COLO668 (cell line): ENCODE measurements around the gene PLEK.
A peak's percentile ranks its signal among the peaks of the same experiment; 100 is the strongest.
"Not testable (repeated sequence)": the region's sequence is repeated elsewhere in the genome, so short reads cannot be mapped to it uniquely, and the experiment has no call there.

Source experiments
- DNase-seq: peaks from one replicate; lab custom pipeline; 2025; ENCODE audit not compliant: unreplicated experiment; lab: John Stamatoyannopoulos, UW

The PLEK gene

GRCh38 chr2:68352651-68353391, 12.3 kb upstream of the PLEK start:
- DNase-seq, result no peak

- DNase-seq, result no peak
Measured at GRCh38 chr2:68356599-68357239, 8.4 kb upstream of the PLEK start.

GRCh38 chr2:68357605-68358337, 7.3 kb upstream of the PLEK start:
- DNase-seq, result peak; percentile 23

DNA sequence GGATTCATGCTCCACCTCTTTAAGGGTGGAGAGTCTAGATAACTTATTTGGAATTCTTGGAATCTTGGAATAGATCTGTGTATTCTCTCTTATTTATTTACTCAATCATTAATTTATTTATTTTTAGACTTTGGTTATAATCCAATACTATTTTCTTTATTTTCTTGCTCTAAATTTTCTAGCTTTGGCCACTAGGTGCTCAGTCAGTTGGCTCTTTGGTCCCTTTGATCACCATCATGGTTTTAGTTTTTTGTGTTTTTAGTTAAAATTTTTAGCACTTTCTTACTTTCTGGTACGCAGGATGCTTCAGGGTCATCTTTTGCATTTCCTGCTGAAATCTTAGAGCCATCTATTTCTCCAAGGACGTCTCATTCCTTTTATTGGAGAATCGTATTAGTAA, 5.2 kb upstream of the PLEK start:
- no peak for DNase-seq

DNA sequence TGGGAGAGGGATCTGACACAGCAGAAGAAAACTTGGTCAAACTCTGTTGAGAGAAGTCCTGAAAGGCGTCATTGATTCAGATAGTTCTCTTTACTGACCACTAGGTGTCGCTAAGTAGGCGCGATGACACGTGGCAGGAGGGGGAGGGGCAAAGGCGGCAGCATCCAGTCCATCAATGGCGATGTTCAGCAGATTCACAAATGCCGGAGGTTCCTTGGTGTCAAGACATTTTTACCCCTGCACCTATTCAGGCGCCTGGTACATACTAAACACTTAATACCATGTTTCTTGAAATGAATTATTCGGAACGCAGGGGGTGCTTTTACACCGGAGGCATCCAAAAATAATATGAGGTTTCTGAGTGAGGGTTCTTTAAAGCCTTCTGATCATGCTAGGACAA, 3.0 kb upstream of the PLEK start:
- peak; percentile 68 for DNase-seq

- no peak for DNase-seq
Measured at GRCh38 chr2:68362749-68363148, 2.3 kb upstream of the PLEK start.

GRCh38 chr2:68363721-68364120, 1.4 kb upstream of the PLEK start:
- DNase-seq, result no peak

- no peak for DNase-seq
Measured at GRCh38 chr2:68366083-68366560, 1.0 kb downstream of the PLEK start.

- no peak for DNase-seq
Measured at GRCh38 chr2:68367953-68368653, 3.0 kb downstream of the PLEK start.

DNA sequence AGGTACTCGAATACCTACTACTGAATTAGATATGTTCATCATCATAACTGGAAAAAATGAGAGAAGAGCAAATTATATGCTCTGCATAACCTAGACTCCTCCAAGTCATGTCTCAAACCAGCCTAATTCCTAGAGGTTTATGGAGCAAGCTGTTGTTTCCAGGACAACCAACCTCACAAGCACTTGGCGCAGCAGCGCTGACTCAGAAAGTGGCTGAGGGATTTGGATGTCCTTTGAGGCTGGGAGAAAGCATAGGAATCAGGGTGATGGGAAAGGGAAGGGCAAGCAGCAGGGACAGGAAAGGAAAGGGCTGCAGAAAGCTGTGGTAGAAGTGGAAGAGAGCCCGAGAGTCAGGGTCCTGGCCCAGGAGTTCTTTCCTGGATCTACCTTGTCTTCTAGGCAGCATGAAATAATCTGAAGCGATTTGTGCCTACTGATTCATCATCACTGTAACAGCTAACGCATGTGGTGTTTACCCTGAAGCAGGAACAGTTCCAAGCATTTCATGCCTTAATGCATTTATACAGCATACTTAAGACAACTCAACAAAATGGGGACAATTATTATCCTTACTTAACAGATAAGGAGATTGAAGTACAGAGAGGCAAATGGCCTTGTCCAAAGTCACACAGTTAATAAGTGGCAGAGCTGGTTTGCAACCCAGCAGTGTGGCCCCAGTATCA, 3.7 kb downstream of the PLEK start:
- no peak for DNase-seq

GRCh38 chr2:68369337-68369734, 4.3 kb downstream of the PLEK start:
- DNase-seq, result no peak

DNA sequence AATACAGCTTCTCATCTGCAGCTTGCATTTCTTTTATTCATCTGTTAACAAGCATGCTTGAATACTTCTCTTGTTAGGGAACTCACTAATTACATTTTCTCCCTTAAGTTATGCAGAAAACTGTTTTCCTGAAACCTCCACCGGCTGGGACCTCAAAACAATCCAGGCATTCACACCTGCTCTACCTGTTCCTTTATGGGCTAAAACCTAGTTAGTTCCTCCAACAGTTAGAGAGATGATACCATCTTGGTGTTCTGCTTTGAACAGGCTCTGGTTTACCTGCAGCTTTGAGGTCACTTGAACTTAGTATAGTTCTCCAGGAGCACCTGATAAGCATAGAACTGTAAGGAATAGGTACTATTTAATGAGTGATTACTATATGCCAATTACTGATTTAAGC, 6.1 kb downstream of the PLEK start:
- DNase-seq, result no peak

GRCh38 chr2:68371581-68371980, 6.5 kb downstream of the PLEK start:
- no peak for DNase-seq

DNA sequence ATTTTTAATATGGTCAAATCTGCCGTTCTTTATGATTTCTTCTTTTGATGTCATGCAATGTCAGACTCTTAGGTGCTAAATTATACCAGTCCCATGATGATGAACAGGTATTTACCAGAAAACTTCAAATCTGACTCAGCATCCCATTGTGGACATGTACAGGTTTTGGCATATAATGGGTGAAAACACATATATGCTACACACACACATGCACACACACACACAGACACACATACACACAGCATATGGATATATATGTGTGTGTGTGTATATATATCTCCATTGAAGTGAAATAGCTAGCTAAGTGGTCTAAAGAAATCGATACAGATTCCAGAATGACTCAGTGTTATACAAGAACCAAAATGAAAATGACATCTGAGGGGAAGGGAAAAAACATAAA, 7.4 kb downstream of the PLEK start:
- DNase-seq, result no peak

GRCh38 chr2:68374184-68374583, 9.1 kb downstream of the PLEK start:
- DNase-seq, result no peak

DNA sequence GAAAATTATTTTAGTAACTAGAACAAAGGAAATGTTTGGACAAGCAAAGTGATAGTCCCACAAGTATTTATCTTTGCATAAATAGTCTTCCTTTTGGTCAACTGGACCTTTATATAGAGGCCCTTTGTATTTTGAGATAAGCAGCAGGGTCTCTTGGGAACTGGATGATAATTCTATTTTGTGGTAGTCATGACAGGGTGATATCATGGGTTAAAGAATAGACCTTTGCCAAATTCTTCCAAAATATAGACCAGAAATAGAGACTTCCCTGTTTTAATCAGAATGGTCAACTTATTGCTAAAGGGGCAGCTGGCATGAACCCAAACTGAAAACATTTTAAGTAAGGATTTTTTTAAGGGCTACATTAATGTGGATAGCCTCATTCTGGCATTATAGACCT, 10.5 kb downstream of the PLEK start:
- DNase-seq, result no peak

DNA sequence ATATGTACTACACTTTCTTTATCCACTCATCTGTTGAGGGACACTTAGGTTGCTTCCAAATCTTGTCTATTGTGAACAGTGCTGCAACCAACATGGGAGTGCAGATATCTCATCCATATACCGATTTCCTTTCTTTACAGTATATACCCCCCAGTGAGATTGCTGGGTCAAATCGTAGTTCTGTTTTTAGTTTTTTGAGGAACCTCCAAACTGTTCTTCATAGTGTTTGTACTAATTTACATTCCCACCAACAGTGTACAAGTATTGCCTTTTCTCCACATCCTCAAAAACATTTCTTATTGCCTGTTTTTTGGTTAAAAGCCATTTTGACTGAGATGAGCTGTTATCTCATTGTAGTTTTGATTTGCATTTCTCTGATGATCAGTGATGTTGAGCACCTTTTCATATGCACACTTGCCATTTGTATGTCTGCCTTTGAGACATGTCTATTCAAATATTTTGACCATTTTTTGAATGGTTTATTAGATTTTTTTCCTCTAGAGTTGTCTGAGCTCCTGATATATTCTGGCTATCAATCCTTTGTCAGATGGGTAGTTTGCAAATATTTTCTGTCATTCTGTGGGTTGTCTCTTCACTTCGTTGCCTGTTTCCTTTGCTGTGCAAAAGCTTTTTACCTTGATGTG, 12.2 kb downstream of the PLEK start:
- no peak for DNase-seq

- DNase-seq, result not testable (repeated sequence)
Measured at GRCh38 chr2:68378779-68379178, 13.7 kb downstream of the PLEK start.

DNA sequence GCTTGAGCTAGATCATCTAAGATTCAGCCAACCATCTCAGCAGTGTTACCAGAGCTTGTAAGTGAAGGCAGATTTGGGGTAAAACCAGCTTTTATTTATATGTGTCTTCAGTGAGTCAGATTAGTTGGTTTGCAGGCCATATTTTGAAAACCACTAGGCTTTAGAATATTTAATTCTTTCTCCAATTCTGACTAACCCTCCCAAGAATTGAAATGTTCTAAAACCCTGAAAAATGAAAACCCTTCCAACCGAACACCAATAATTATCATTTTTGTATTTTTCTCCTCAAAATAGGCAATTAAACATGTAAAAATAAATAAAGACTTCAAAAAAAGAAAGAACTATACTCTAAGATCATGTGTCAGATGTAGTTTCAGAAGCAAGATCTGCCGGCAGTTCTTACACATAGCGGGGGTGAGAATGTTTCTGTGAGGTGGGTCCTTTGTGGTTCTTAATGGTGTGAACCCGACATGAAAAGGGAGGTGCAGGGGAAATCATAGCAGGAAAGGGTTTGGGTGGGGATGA, 14.2 kb downstream of the PLEK start:
- no peak for DNase-seq

- no peak for DNase-seq
Measured at GRCh38 chr2:68383778-68384177, 18.7 kb downstream of the PLEK start.
